Vagina (tissue), 2 donors: ENCODE data around the gene ERBB4. TPM values are rescaled to one million over a fixed set of nuclear protein-coding genes. Genes with fewer than 3 reads are reported as not detected.

Experiments
- DNase-seq, 2 donors: peaks; one replicate each; pipeline ENCODE4 v3.0.0-alpha.2; 2017; ENCODE audit errors: extremely low spot score in 2 of 2
- H3K27ac ChIP-seq: fragments of 200-600 bp; sonication (generic); one replicate; pipeline ENCODE4 v1.5.1; 2019
- H3K27me3 ChIP-seq: fragments of 200-600 bp; sonication (generic); one replicate; pipeline ENCODE4 v1.5.1; 2019
- H3K36me3 ChIP-seq, 2 donors: fragments of 200-600 bp; sonication (generic); one replicate each; pipeline ENCODE4 v1.5.1; 2017 to 2019
- H3K4me1 ChIP-seq: fragments of 200-600 bp; sonication (generic); one replicate; pipeline ENCODE4 v1.5.1; 2019
- H3K4me3 ChIP-seq, 2 donors: fragments of 200-600 bp; sonication (generic); 1 replicate in 1 of 2; 2 replicates in 1 of 2; pipeline ENCODE4 v1.5.1; 2016 to 2019
- H3K9me3 ChIP-seq: fragments of 200-600 bp; sonication (generic); one replicate; pipeline ENCODE4 v1.5.1; 2019
- POLR2A ChIP-seq, 2 donors: fragments of 450-650 bp; IDR thresholded peaks; one replicate each; pipeline ENCODE4 v1.6.1; 2017; ENCODE audit warnings: antibody characterized with exemption in 2 of 2, mild to moderate bottlenecking in 2 of 2, moderate library complexity in 2 of 2
- POLR2AphosphoS5 ChIP-seq, 2 donors: sonication (generic); formaldehyde crosslinking; IDR thresholded peaks; one replicate each; pipeline ENCODE4 v1.9.0; 2017; ENCODE audit warnings: antibody characterized with exemption in 2 of 2, mild to moderate bottlenecking in 2 of 2, low read depth in 1 of 2; ENCODE audit not compliant: insufficient read depth in 1 of 2
- intact Hi-C: fragments of 100-400 bp; cut with DNase I; formaldehyde crosslinking; loops from one replicate; pipeline ENCODE4 v1.15.1; 2023
- total RNA-seq: library from RNA; depleted of rRNA; stranded (reverse); fragments of >200 nt; gene quantifications from one replicate; pipeline ENCODE4 v1.2.3, GENCODE V29; 2016
- TF ChIP-seq, protein P1 (sequence below), 3 experiments: fragments of 450-650 bp in 2 of 3; fragments of 200-600 bp in 1 of 3; sonication (generic) in 1 of 3; IDR thresholded peaks; one replicate each; pipeline ENCODE4 v1.5.1; 2017 to 2019; ENCODE audit warnings: antibody characterized with exemption in 3 of 3, mild to moderate bottlenecking in 2 of 3, moderate library complexity in 2 of 3

ERBB4 gene
- total RNA-seq, 1 donor from 2014 or later, result 0.25 TPM

DNA sequence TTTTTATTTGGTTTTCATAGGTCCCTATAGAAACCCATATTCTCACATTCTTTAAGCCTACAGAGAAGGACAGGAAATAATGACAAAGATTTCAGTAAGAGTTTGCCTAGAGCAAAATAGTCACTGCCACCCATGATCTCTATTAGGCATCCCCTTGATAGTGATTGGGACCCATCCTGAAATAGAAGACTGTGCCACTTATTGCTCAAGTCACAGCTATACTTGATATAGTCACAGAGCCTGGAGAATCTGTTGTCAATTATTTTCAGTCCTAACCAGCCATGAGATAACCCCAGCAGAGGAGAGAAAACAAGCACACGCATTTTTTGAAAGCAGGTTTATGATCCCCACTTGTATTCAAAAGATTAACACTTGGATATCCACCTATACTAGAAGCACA, 8.2 kb downstream of the ERBB4 start:
- H3K27me3 ChIP-seq, result no peaks in the 10 kb centered on the region
- no peaks in the 10 kb centered on the region for H3K36me3 ChIP-seq
- no peak overlapping the region for H3K4me3 ChIP-seq
- H3K9me3 ChIP-seq, result no peaks in the 10 kb centered on the region
- TF ChIP-seq, protein P1, sequence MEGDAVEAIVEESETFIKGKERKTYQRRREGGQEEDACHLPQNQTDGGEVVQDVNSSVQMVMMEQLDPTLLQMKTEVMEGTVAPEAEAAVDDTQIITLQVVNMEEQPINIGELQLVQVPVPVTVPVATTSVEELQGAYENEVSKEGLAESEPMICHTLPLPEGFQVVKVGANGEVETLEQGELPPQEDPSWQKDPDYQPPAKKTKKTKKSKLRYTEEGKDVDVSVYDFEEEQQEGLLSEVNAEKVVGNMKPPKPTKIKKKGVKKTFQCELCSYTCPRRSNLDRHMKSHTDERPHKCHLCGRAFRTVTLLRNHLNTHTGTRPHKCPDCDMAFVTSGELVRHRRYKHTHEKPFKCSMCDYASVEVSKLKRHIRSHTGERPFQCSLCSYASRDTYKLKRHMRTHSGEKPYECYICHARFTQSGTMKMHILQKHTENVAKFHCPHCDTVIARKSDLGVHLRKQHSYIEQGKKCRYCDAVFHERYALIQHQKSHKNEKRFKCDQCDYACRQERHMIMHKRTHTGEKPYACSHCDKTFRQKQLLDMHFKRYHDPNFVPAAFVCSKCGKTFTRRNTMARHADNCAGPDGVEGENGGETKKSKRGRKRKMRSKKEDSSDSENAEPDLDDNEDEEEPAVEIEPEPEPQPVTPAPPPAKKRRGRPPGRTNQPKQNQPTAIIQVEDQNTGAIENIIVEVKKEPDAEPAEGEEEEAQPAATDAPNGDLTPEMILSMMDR (IDR thresholded peaks at IDR 0.05), result no peak
- TF ChIP-seq POLR2AphosphoS5 (IDR thresholded peaks at IDR 0.05; ENCODE audit: insufficient read depth in 1 of 2, low read depth in 1 of 2) (no peak), POLR2A (IDR thresholded peaks at IDR 0.05) (no peak)
- no peaks in the 10 kb centered on the region for H3K4me1 ChIP-seq
- intact Hi-C loops, result no loop called here
- no peak for DNase-seq
- no peak overlapping the region for H3K27ac ChIP-seq

- no peak for DNase-seq
- no peak overlapping the region for H3K4me3 ChIP-seq
- intact Hi-C loops, result no loop called here
- no peak overlapping the region for H3K27ac ChIP-seq
- H3K27me3 ChIP-seq, result no peaks in the 10 kb centered on the region
- H3K4me1 ChIP-seq, result no peaks in the 10 kb centered on the region
- TF ChIP-seq POLR2AphosphoS5 (IDR thresholded peaks at IDR 0.05; ENCODE audit: insufficient read depth in 1 of 2, low read depth in 1 of 2), result no peak
- TF ChIP-seq, protein P1 (IDR thresholded peaks at IDR 0.05), result no peak
- TF ChIP-seq POLR2A (IDR thresholded peaks at IDR 0.05), result no peak
- no peaks in the 10 kb centered on the region for H3K36me3 ChIP-seq
- no peaks in the 10 kb centered on the region for H3K9me3 ChIP-seq
These were observed 10.3 kb downstream of the ERBB4 start for GRCh38 chr2:212528106-212528856.

DNA sequence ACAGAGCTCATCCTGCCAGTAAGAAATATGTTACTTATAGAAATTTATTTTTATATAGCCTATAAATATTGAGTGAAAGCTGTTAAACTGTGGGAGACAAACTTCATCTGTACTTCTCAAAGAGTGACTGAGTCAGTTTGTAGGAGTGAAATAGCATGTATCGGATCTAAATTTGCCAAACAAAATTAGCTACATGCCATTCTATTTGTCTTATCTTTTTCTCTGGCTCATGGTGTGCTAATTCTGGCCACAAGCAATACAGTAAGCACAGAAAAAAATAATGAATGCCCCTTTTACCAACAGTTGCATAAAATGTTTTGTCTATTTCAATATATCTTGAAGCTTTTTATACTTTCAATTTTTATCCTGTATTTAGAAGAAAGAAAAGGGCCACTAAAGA, 12.5 kb downstream of the ERBB4 start:
- Histone ChIP-seq H3K4me3 (no peak overlapping the region), H3K36me3 (no peaks in the 10 kb centered on the region), H3K4me1 (no peaks in the 10 kb centered on the region), H3K9me3 (no peaks in the 10 kb centered on the region), H3K27me3 (no peaks in the 10 kb centered on the region), H3K27ac (no peak overlapping the region)
- no peak for DNase-seq
- intact Hi-C loops, result no loop called here
- TF ChIP-seq, protein P1 (IDR thresholded peaks at IDR 0.05), result no peak
- TF ChIP-seq POLR2AphosphoS5 (IDR thresholded peaks at IDR 0.05; ENCODE audit: insufficient read depth in 1 of 2, low read depth in 1 of 2) (no peak), POLR2A (IDR thresholded peaks at IDR 0.05) (no peak)

DNA sequence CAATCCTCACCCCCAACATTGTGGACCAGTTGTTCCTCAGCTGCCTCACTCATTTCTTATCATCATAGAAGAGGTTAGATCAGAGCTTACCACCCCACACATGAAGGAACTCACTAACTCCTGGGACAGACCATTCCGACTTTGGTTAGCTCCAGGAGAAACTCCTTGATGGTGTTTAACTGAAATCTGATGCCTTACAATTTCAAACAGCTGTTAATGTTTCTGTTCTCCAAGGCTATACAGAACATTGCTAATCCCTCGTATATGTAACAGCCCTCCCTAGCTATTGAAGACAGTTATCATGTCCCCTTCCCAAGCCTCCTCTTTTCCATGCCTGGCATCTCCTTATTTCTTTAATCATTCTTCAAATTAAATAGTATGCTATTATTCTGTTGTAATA, 14.8 kb downstream of the ERBB4 start:
- no peaks in the 10 kb centered on the region for H3K36me3 ChIP-seq
- H3K9me3 ChIP-seq, result no peaks in the 10 kb centered on the region
- no peak for DNase-seq
- no peak overlapping the region for H3K27ac ChIP-seq
- no peaks in the 10 kb centered on the region for H3K4me1 ChIP-seq
- no peaks in the 10 kb centered on the region for H3K27me3 ChIP-seq
- intact Hi-C loops, result no loop called here
- H3K4me3 ChIP-seq, result no peak overlapping the region
- TF ChIP-seq POLR2AphosphoS5 (IDR thresholded peaks at IDR 0.05; ENCODE audit: insufficient read depth in 1 of 2, low read depth in 1 of 2) (no peak), POLR2A (IDR thresholded peaks at IDR 0.05) (no peak)
- TF ChIP-seq, protein P1 (IDR thresholded peaks at IDR 0.05), result no peak

- H3K27me3 ChIP-seq, result no peaks in the 10 kb centered on the region
- H3K36me3 ChIP-seq, result no peaks in the 10 kb centered on the region
- TF ChIP-seq, protein P1 (IDR thresholded peaks at IDR 0.05), result no peak
- no peak for TF ChIP-seq POLR2A (IDR thresholded peaks at IDR 0.05)
- TF ChIP-seq POLR2AphosphoS5 (IDR thresholded peaks at IDR 0.05; ENCODE audit: insufficient read depth in 1 of 2, low read depth in 1 of 2), result no peak
- no peaks in the 10 kb centered on the region for H3K9me3 ChIP-seq
- DNase-seq, result no peak
- H3K4me1 ChIP-seq, result no peaks in the 10 kb centered on the region
- H3K27ac ChIP-seq, result no peak overlapping the region
- H3K4me3 ChIP-seq, result no peak overlapping the region
- intact Hi-C loops, result no loop called here
These were observed 18.3 kb downstream of the ERBB4 start for GRCh38 chr2:212520340-212520739.
